GM21529 (cell line): ENCODE data around the gene FBXW4.
"Not testable (repeated sequence)": the region's sequence is repeated elsewhere in the genome, so short reads cannot be mapped to it uniquely, and the experiment has no call there.

Source experiments
- ATAC-seq: cut with Tn5 transposase; IDR thresholded peaks from one replicate; pipeline ENCODE4 v1.9.1; 2021; ENCODE audit not compliant: unreplicated experiment

The FBXW4 gene

DNA sequence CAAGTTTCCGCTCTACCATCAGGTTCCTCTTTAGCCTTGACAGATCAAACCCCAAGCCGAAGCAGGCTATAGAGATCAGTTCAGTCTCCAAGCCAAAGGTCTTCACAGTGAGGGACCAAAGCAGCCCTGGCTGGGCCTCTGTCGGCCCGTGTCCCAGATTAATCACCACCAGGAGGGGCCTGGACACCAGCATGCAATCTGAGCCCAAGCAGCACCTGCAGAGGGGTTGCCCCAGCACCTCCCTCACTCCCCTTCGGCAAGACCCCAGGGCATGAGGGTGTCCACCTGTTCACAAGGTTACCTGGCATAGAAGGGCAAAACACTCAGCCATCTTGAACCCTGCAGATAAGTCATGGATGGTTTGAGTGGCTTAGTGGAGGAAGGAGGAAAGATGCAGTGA, 36.0 kb downstream of the FBXW4 start:
- no peak for ATAC-seq

DNA sequence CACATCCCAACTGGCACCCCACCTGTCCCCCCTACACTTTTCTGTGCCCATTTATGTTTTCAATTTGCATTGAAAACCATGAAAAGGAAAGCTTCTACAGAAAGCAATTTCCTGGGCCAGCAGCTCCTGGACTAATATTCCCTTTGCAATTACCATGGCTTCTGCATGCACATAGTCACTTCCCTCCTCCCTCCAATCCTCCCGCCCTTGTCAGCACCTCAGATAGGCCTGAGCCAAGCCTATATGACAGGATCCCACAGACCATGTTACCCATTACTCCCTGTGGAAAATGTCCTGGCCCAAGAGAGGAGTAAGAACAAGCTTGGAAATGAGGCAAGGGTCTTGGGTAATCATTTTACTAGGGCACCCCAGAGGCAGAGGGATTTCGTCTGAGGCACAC, 38.1 kb downstream of the FBXW4 start:
- ATAC-seq, result no peak

GRCh38 chr10:101655570-101655969, 39.4 kb downstream of the FBXW4 start:
- no peak for ATAC-seq

DNA sequence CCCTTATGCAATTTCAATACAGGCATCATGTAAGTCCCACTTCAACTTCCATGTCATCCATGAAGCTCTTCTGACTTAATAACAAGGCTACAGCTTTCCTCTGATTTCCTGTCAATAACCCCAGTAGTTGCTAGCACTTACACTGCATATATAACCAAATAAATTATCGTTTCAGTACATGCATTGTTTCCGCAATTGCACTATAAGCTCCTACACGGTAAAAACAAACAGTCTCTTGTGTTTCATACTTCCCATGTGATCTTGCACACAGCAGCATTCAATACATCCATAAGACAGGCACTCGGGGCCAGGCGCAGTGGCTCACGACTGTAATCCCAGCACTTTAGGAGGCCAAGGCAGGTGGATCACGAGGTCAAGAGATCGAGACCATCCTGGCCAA, 41.4 kb downstream of the FBXW4 start:
- no peak for ATAC-seq

DNA sequence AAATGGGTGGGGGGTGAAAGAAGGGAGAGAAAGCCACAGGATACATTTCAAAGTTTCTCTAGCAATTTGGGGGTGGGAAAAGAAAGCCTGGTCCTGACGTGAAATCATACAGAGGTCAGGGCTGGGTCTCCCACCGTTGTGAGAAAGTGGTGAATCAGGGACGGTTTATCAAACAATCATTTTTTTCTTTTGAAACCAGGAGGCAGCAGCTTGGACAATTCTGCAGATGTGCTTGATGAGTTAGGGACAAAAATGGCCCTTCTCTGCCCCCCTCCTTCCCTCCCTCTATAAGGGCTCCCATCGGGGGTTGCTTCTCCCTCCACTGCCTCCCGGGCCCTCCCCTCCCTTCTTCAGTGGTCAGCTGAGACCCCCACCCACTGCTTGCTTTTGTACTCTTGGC, 43.6 kb downstream of the FBXW4 start:
- no peak for ATAC-seq

- ATAC-seq, result no peak
Measured at GRCh38 chr10:101650863-101651262, 44.1 kb downstream of the FBXW4 start.

DNA sequence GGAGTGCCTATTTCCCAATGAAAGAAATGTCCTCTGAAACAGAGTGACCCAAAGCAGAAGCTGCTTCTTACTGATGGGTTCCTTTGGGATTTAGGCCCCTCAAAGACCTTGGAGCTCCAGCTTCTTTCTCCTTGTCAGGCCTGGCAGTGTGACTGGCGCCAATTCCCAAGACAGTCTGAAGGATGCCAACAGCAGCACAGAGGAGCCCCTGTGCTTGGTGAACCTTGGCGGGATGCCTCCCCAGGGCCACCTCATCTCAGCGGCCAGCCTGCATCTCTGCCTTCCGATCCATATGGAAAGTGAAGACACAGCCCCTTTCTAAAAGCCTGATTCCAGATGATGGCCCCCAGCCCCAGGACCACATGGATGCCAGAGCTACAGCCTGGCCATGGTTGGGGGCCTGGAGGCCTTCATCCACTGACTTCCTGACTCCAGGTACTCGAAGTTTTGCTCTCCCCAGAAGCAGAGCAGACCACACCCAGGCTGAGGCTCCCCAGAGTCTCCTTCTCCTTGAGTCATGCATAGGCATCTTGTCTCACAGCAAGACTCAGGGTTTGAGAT, 45.4 kb downstream of the FBXW4 start:
- no peak for ATAC-seq

DNA sequence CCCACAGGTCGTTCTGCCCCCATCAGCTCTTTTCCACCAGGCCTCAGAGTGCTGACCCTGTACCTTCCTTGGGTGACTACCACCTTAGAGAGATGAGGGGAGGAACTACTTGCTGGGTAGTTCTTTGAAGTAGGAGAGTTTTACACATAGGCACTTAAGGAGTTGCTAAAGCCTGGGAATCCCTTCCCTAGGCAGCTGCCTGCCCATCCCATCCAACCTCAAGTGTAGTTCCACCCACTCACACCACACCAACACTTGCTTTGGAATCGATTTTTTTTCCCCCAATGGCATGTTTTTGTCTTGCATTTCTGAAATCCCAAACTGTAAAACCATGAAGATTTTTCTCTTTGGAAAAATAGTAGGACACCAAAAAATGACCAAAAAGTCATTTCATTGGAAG, 47.7 kb downstream of the FBXW4 start:
- ATAC-seq, result no peak

DNA sequence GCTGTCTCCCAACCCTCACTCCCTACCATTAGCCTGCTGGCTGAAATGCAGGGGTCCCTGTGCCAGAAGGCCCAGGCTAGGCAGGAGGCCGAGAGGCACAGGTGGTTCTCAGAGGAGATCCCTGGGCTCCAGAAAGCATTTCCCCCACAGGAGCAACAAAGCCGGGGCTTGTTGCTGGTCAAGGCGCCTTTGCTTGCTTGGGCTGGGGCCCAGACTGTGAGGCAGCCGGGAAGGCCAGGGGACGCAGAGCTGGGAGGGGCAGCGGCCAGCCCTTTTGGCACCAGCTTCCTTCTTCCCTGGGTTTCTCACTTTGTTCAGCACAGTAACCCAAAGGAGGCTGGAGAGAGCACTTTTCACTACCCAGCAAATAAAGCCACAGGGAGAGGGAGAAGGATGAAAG, 48.6 kb downstream of the FBXW4 start:
- no peak for ATAC-seq

- ATAC-seq, result no peak
Measured at GRCh38 chr10:101645659-101646058, 49.3 kb downstream of the FBXW4 start.

DNA sequence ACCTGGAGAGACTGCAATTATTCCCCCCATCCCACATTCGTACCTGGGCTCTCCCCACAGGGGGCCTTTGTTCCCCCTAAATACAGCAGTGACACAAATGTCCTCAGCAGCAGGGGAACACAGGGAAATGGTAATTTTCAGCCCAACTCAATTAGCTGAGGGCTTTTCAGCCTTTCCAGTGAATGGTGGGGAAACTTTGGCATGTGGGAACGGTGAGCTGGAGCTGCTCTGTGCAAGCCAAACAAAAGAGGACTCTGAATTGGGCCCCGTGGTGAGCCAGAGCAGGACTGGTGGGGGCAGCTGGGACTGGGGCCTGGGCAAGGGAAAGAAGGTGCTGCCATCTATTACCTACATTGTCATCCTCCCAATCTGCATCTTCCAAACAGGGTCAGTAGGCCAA, 51.0 kb downstream of the FBXW4 start:
- no peak for ATAC-seq

- no peak for ATAC-seq
Measured at GRCh38 chr10:101643546-101643945, 51.4 kb downstream of the FBXW4 start.

DNA sequence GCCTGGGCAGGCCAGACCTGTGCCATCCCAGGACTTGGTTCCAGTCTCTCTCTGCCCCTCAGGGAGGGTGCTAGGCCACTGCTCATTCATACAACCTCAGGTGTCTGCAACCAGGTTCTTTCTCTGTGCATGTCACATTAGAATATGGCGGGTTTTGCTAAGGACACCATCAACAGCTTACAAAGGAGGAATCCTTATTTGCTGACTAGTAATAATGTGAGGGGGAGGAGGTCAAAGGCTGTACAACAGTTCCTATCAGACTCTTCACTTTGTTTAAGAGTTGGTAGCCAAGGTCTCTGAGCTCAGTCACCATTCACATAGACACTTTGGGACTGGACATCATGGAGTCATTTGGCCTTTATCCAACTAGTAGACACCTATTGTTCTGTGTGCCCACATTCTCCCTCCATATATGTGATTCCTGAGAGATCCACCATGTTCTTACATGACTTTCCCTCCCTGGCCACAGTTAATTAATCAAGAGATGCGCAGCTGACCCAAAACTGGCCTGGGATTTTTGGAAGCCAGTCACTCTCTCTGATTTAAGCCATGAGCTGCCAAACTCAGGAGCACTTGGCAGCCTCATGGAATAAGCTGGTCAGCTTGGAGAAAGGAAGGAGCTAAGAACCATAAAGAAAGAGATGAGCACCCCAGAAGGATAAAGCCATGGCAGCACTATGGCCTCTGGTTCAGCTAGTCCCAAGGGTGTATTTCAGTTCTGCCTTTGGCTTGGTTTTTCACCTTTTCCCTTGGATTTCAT, 55.6 kb downstream of the FBXW4 start:
- ATAC-seq, result no peak

DNA sequence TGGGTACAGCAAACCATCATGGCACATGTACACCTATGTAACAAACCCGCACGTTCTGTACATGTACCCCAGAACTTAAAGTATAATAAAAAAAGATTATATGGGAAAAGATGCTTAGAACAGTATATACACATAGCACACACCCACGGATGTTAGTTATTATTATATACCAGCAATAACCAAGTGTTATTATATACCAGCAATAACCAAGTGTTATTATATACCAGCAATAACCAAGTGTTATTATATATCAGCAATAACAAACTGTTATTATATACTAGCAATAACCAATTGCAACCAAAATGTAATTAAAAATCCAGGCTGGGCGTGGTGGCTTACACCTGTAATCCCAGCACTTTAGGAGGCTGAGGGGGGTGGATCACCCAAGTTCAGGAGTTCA, 61.5 kb downstream of the FBXW4 start:
- ATAC-seq, result not testable (repeated sequence)

DNA sequence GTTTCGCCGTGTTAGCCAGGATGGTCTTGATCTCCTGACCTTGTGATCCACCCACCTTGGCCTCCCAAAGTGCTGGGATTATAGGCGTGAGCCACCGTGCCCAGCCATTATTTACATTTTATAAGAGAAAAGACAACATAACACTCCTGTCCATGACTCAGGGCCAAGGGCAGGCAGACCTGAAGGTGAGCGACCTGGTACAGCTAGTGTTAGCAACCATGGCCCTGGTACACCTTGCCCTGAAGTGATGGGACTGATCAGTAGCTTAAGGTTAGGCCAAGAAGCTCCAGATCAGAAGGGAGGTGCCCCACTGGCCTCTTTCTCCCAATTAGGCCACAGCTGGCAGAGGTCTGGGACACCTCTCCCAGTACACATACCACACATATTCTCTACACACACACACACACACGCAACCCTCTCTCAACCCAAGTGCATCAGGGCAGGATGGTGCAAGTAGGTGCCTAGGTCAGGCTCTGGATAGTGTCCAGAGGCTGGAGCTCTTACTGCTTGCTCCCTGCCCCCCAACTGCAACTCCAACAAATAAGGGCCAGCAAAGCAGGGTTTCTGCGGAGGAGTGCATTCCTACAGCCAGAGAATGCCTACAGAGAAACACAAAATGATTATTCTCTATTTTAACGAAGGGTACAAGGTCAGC, 63.0 kb downstream of the FBXW4 start:
- no peak for ATAC-seq

GRCh38 chr10:101630633-101630920, 64.4 kb downstream of the FBXW4 start:
- no peak for ATAC-seq

DNA sequence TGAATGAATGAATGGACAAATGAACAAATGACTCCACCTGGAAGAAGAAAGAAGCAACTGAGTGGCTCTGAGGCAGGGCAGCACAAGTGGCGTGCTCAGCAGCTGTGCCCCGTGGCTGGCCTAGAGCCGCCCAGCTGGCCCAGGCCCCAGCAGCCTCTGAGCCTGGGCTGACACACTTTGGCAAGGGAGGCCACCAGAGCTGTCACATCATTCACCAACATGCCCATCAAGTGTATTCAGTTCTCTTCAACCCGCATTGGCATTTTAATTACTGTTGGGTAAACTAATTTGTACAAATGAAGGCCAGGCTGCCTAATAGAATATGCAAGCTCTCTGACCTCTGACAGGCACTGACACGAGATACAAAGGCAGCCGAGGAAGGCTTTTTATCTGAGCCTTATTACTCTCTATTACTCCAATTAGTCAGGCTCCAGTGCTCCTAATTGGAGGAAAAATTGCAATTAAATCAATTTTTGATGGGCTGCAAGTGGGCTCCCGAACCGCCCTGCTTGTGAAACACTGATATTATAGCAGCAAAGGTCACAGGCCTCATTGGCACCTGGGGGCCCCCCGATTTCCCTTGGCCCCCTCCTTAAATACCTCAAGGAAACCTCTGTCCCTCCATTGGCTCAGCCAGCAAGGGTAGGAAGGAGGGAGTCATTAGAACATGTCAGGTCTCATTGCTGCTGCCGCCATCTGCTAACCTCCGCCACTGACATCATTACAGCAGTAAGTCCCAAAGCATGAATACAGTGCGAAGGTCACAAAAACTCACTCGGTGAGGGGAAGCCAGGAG, 64.9 kb downstream of the FBXW4 start:
- no peak for ATAC-seq

DNA sequence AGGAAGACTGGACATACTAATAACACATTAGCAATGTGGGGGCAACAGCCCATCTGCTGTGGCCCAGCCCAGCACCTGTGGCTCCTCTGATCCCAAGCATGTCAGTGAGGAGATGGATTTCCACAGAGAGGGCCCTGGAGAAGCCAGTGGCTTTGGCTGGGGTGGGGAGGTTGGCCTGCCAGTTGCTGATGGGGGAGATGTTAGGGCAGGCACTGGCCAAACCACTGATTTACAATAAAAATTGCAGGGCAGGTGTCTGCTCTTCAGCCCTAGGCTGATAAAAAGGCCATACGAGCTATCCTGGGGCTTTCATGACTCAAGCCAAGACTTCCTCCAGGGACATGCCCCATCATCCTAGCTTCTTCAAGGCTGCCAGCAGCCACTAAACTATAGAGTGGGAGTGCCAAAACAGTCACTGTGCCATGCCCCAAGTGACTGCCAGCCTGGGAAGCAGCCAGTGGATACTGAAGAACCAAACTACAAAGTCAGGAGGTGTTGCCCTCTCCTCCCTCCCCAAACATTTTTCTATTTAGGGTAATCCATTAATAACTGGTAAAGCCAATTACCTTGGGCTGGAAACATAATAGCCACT, 69.1 kb downstream of the FBXW4 start:
- no peak for ATAC-seq

DNA sequence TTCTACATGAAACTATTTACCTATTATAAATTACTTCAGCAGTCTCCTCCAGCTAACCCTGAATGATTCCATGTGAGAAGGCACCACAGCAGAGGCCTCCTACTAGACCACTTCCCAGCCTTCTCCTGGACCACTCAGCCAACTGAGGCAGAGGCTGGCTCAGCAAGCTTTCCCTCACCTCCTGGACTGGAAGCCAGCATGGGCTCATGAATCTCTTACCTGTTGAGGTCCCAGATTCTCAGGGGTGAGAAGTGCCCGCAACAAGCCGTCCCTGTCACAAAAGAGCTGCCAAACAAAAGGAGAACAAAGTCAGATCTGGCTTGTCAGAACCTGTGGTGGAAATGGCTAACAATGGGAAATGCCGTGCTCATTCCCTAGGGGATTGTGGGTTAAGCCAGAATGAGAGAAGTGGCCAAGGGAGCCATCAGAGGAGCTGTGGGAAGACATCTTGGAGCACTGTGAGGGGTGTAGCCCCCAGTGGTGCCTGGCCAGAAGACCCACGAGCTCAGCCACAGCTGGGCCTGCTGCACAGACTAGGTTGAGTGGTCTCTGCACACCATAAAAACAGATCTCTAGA, 70.4 kb downstream of the FBXW4 start:
- no peak for ATAC-seq

DNA sequence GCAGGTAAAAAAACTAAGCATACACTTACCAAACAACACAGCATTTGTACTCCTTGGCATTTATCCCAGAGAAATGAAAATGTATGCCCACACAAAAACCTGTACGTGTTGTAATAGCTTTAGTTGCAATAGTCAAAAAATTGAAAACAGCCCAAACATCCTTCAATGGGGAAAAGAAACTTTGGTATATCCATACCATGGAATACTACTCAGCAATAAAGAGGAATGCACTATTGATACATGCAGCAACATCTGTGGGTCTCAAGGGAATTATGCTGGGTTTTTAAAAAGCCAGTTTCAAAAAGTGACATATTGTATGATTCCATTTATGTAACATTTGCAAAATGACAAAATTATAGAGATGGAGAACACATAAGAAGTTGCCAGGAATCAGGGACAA, 71.4 kb downstream of the FBXW4 start:
- no peak for ATAC-seq

DNA sequence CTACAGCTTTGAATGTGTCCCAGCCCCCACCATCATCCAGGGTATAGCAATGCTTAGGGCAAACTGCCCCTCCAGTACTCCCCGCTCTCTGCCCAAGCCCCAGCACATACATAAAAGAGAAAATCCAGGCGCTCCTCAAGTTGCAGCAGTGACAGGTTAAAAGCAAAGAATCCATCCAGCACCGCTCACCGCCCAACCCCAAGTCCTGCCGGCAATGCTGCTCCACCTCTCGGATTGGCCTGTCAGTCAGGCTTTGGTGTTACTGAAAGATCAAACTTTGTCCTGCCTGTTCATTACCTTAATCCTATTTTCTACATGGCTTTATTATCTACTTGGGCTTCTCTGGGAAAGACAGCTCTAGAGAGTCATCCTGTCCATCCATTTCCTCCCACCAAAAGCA, 75.0 kb downstream of the FBXW4 start:
- ATAC-seq, result no peak
